Heart left ventricle (tissue), 16 donors: Measurements from ENCODE around the gene CCNJL. TPM values are rescaled to one million over a fixed set of nuclear protein-coding genes. Genes with fewer than 3 reads are reported as not detected.

ENCODE experiments used
- ATAC-seq, 4 donors: fragments of 200-7000 bp; cut with Tn5 transposase; one replicate each; pipeline ENCODE4 v1.9.1; 2020 to 2022; ENCODE audit warnings: moderate library complexity in 4 of 4, mild to moderate bottlenecking in 3 of 4, moderate number of reproducible peaks in 1 of 4
- DNase-seq, 5 donors: peaks; one replicate each; pipeline ENCODE4 v3.0.0-alpha.2; 2020
- H3K27ac ChIP-seq, 12 donors: fragments of 200-600 bp; sonication (generic) in 4 of 12; one replicate each; pipeline versions ENCODE4 v1.5.0 to v1.8.0; 2016 to 2022; ENCODE audit warnings: mild to moderate bottlenecking in 2 of 12
- H3K27me3 ChIP-seq, 9 donors: fragments of 200-600 bp; sonication (generic) in 2 of 9; one replicate each; pipeline versions ENCODE4 v1.5.1 to v1.8.0; 2016 to 2022; ENCODE audit warnings: mild to moderate bottlenecking in 3 of 9
- H3K36me3 ChIP-seq, 9 donors: fragments of 200-600 bp; sonication (generic) in 2 of 9; one replicate each; pipeline versions ENCODE4 v1.5.0 to v1.8.0; 2018 to 2022; ENCODE audit warnings: mild to moderate bottlenecking in 2 of 9
- H3K4me1 ChIP-seq, 12 donors: fragments of 200-600 bp; sonication (generic) in 4 of 12; one replicate each; pipeline versions ENCODE4 v1.5.0 to v1.8.0; 2016 to 2022; ENCODE audit warnings: mild to moderate bottlenecking in 3 of 12
- H3K4me3 ChIP-seq, 12 donors: fragments of 200-600 bp; sonication (generic) in 4 of 12; one replicate each; pipeline versions ENCODE4 v1.5.0 to v1.8.0; 2017 to 2022; ENCODE audit warnings: mild to moderate bottlenecking in 9 of 12, moderate library complexity in 4 of 12
- H3K9me3 ChIP-seq, 12 donors: fragments of 200-600 bp; sonication (generic) in 4 of 12; one replicate each; pipeline versions ENCODE4 v1.5.0 to v1.8.0; 2016 to 2022; ENCODE audit warnings: mild to moderate bottlenecking in 1 of 12
- POLR2A ChIP-seq, 2 donors: fragments of 450-650 bp; IDR thresholded peaks; one replicate each; pipeline ENCODE4 v1.6.1; 2017; ENCODE audit warnings: antibody characterized with exemption in 2 of 2, mild to moderate bottlenecking in 2 of 2, moderate library complexity in 2 of 2
- WGBS, 4 donors: extraction: QIAGEN DNeasy Blood & Tissue Kit in 2 of 4; methylation state at CpG; one replicate each; pipeline versions ENCODE4 v1.1.5 to v1.1.7; 2013 to 2018; 5-methylcytosine and 5-hydroxymethylcytosine counted together
- intact Hi-C, 10 donors: fragments of 100-400 bp; cut with DNase I; formaldehyde crosslinking; loops; one replicate each; pipeline versions ENCODE4 v1.11.1 to v1.14.2; 2022
- polyA plus RNA-seq, 2 donors: library from polyadenylated mRNA; stranded (reverse); fragments of 200-250 nt; gene quantifications; one replicate each; pipeline ENCODE4 v1.2.3, GENCODE V29; 2013
- total RNA-seq, 9 donors: library from RNA; depleted of rRNA in 2 of 9; stranded (reverse); fragments of >200 nt in 2 of 9; fragmentation: NEBNext Ultra II Directional in 3 of 9; extraction: Animal tissue kit (Norgen Biotek cat#: 25700) in 3 of 9; gene quantifications; one replicate each; pipeline versions ENCODE4 v1.1.0 to v1.2.4, GENCODE V29; 2016 to 2023
- TF ChIP-seq, protein P1 (sequence below), 12 donors: fragments of 200-600 bp; sonication (generic) in 4 of 12; IDR thresholded peaks; one replicate each; pipeline versions ENCODE4 v1.5.0 to v1.8.0; 2018 to 2022; ENCODE audit warnings: antibody characterized with exemption in 12 of 12, mild to moderate bottlenecking in 5 of 12
- donor health status: ischemic (EF 13 %, LVEDD 7.1; RV severe dilation, severe dysfunction).
- donor health status: healthy with polysubstance abuse.
- donor health status: DM: no; HTN: yes; CAD: no.
- donor health status: DM: no; HTN: no; CAD: no.
- donor health status: ischemic (EF 25% LVEDD 6.9; RV normal size, moderate dysfunction).
- donor health status: ischemic (EF 25% LVEDD 5.7; RV mildly dilated, moderate dysfunction).
- donor health status: healthy.
- donor health status: DM: yes; HTN: yes; CAD: no.
- donor health status: ischemic (EF 35%, LVEDD 5.7; RV mildly dilated, moderate dysfunction).
- donor health status: nonischemic (EF 11% LVEDD 7.7; RV severe dilation, severe dysfunction).
- donor health status: DM: yes; HTN: yes; CAD: no.
- donor health status: PGD.
- donor health status: ischemic (EF 29% LVEDD 5.4; RV normal size, mild dysfunction).
- donor health status: nonischemic (EF 23%, LVEDD 6.1; RV moderate dilation, normal function).

Gene CCNJL
- total and polyA plus RNA-seq, 11 donors = 3.5 to 12.4 (median 7.2) TPM

DNA sequence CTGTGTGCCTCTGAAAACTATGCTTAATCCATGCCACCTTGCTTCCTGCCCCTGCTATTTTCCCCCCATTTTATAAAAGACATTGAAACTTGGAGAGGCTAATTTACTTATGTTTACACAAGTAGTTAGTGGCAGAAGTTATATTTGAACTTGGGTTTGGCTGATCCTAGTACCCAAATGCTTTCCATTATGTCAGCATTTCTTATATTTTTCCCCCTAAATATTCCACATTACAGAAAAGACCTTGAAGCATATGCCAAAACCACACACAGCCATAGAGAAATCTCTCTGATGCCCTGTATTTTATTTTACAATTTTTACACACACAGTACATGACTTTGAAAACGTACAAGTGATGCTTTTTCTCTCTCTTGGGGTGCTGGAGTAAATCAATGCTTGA is 46.9 kb upstream of the CCNJL start:
- no peaks in the 10 kb centered on the region for H3K27me3 ChIP-seq
- intact Hi-C loops = no loop called here
- peak overlapping the region in 2 of 12 donors; percentile 6 to 25 for H3K27ac ChIP-seq
- H3K9me3 ChIP-seq = no peaks in the 10 kb centered on the region
- peaks cover 0 to 66% (median 33%) of the 10 kb centered on the region in 12 donors for H3K4me1 ChIP-seq
- DNase-seq = no peak
- 0 to 32% (median 1%) methylated on average over 1 of the region's 1 CpG for WGBS, 4 donors
- H3K4me3 ChIP-seq = no peak overlapping the region
- no peak for ATAC-seq
- TF ChIP-seq POLR2A (IDR thresholded peaks at IDR 0.05) = no peak
- TF ChIP-seq, protein P1, sequence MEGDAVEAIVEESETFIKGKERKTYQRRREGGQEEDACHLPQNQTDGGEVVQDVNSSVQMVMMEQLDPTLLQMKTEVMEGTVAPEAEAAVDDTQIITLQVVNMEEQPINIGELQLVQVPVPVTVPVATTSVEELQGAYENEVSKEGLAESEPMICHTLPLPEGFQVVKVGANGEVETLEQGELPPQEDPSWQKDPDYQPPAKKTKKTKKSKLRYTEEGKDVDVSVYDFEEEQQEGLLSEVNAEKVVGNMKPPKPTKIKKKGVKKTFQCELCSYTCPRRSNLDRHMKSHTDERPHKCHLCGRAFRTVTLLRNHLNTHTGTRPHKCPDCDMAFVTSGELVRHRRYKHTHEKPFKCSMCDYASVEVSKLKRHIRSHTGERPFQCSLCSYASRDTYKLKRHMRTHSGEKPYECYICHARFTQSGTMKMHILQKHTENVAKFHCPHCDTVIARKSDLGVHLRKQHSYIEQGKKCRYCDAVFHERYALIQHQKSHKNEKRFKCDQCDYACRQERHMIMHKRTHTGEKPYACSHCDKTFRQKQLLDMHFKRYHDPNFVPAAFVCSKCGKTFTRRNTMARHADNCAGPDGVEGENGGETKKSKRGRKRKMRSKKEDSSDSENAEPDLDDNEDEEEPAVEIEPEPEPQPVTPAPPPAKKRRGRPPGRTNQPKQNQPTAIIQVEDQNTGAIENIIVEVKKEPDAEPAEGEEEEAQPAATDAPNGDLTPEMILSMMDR (IDR thresholded peaks at IDR 0.05) = no peak
- peaks cover 0 to under 1% (median 0%) of the 10 kb centered on the region in 9 donors for H3K36me3 ChIP-seq

DNA sequence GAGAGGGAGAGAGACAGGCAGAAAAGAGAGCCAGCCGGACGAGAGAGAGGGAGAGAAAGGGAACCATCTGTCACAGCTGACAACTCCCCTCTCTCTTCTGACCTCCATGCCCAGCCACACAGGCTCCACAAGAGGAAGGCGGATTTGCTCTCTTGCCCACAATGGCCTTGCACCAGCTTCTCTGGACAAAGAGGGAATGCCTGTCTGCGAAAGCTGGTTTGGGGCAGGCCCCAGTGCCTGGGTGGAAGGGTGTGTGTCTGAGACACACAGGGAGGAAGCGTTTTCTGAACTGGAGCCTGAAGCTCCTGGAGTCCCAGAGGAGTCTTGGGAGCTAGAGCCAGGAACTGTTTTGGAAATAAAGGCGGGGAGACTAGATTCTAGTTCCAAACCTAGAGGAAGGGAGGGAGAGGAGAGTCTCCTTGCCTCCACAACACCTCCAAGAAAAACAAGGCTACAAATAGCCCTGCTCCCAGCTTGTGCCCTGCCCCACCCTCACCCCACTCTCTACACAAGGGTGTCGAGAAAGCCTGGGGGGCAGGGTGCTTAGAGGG is 45.6 kb upstream of the CCNJL start:
- peaks cover 0 to 5% (median 0%) of the 10 kb centered on the region in 9 donors for H3K36me3 ChIP-seq
- H3K4me1 ChIP-seq = peaks cover 0 to 59% (median 24%) of the 10 kb centered on the region in 12 donors
- ATAC-seq = peak; percentile 60 to 84 (median 82)
- intact Hi-C loops = no loop called here
- peak overlapping the region in 5 of 12 donors; percentile 1 to 34 (median 14) for H3K4me3 ChIP-seq
- peak in 4 of 5 donors; percentile 53 to 70 (median 62) for DNase-seq
- H3K27ac ChIP-seq = peak overlapping the region in 11 of 12 donors; percentile 15 to 85 (median 71)
- WGBS, 4 donors = 42 to 56% (median 49%) methylated on average over 7 of the region's 7 CpGs
- H3K9me3 ChIP-seq = no peaks in the 10 kb centered on the region
- TF ChIP-seq, protein P1 (IDR thresholded peaks at IDR 0.05) = no peak
- TF ChIP-seq POLR2A (IDR thresholded peaks at IDR 0.05) = no peak
- H3K27me3 ChIP-seq = no peaks in the 10 kb centered on the region

DNA sequence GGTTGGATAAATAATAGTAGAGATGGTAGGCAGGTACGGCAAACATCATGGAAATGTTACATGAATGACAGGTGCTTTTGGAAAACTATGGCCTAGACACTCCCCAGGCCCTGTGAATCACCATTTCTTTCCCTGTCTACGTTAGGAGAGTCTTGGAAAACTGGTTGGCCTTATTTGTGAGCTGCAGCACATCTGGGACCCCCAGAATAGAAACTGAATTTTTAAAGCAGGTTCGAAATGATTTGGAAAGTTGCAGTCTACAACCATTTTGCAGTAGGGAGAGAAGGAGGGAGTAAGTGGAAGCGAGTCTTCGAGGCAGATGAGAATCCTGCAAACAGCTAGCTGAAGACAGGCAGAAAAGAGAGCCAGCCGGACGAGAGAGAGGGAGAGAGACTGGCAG is 45.0 kb upstream of the CCNJL start:
- ATAC-seq = peak in 2 of 4 donors; percentile 11 to 17
- H3K4me3 ChIP-seq = peak overlapping the region in 4 of 12 donors; percentile 1 to 34 (median 22)
- 68 to 74% (median 72%) methylated on average over 7 of the region's 7 CpGs for WGBS, 4 donors
- TF ChIP-seq POLR2A (IDR thresholded peaks at IDR 0.05) = no peak
- TF ChIP-seq, protein P1 (IDR thresholded peaks at IDR 0.05) = no peak
- intact Hi-C loops = no loop called here
- H3K9me3 ChIP-seq = no peaks in the 10 kb centered on the region
- H3K4me1 ChIP-seq = peaks cover 0 to 54% (median 21%) of the 10 kb centered on the region in 12 donors
- H3K27ac ChIP-seq = peak overlapping the region in 11 of 12 donors; percentile 15 to 85 (median 60)
- peaks cover 0 to 5% (median 0%) of the 10 kb centered on the region in 9 donors for H3K36me3 ChIP-seq
- no peaks in the 10 kb centered on the region for H3K27me3 ChIP-seq
- DNase-seq = no peak

DNA sequence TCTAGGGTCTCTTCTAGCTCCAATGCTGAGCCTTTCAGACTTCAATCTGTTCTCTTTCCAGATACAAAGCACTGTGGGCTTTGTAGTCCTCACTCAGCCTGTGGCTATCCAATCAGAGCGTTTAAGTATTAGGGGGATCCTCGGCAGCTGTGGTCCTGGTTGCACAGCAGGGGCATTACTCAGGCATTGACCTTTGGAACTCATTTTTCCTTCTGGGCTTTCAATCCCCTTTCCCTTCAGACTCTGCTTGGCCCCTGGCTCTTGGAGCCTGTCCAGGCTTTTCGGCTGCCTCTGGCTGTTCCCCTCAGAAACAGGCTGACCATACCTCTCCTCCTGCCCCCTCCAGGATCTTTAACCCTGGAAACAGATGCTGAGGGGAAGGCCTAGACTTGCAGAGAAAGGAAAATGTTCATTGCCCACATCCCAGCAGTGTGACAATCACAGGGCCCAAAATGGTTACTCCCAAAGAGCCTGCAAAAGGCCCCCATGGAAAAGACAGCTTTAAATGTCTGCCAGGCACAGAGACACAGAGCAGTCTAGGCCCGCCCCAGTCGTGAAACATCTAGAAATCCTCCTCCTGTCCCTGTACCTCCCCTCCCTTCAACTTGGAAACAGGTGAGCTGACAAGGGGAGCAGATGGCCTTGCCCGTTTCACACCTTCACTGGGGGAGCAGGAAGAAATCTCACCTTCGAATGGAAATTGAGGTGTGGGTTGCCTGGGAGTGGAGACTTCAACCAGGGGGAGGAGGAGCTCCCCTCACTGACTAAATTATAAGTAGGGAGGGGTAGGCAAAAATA is 44.4 kb upstream of the CCNJL start:
- Histone ChIP-seq H3K4me1 (peaks cover 0 to 50% (median 20%) of the 10 kb centered on the region in 12 donors), H3K9me3 (no peaks in the 10 kb centered on the region), H3K36me3 (peaks cover 0 to 5% (median 0%) of the 10 kb centered on the region in 9 donors), H3K27me3 (no peaks in the 10 kb centered on the region), H3K27ac (peak overlapping the region in 10 of 12 donors; percentile 15 to 85 (median 46)), H3K4me3 (peak overlapping the region in 1 of 12 donors; percentile 1)
- WGBS, 4 donors = 65 to 76% (median 69%) methylated on average over 7 of the region's 7 CpGs
- intact Hi-C loops = no loop called here
- TF ChIP-seq, protein P1 (IDR thresholded peaks at IDR 0.05) = no peak
- TF ChIP-seq POLR2A (IDR thresholded peaks at IDR 0.05) = no peak
- ATAC-seq (no peak), DNase-seq (no peak)
